Epidermal melanocyte (primary cell): ENCODE data around the gene PCDHB10.
"Not testable (repeated sequence)": the region's sequence is repeated elsewhere in the genome, so short reads cannot be mapped to it uniquely, and the experiment has no call there.

Experiments used
- DNase-seq: peaks from one replicate; pipeline ENCODE4 v3.0.0; 2011; ENCODE audit warnings: low spot score; ENCODE audit not compliant: insufficient read length

The PCDHB10 gene

GRCh38 chr5:141186897-141187512, 5.1 kb upstream of the PCDHB10 start, which contains the start of gene PCDHB9:
PCDHB9 (plus strand) TSS chr5:141187161; CDS start chr5:141187319, 158 bp downstream.
- DNase-seq, result no peak

- DNase-seq, result not testable (repeated sequence)
Measured at GRCh38 chr5:141188682-141189081, 3.5 kb upstream of the PCDHB10 start.

GRCh38 chr5:141189131-141189530, 3.0 kb upstream of the PCDHB10 start:
- not testable (repeated sequence) for DNase-seq

- DNase-seq, result not testable (repeated sequence)
Measured at GRCh38 chr5:141194332-141194731, 2.2 kb downstream of the PCDHB10 start.

- DNase-seq, result no peak
Measured at GRCh38 chr5:141196363-141196762, 4.2 kb downstream of the PCDHB10 start.

GRCh38 chr5:141199359-141200235, 7.4 kb downstream of the PCDHB10 start, which contains the start of gene PCDHB11:
PCDHB11 (plus strand) TSS chr5:141199627; CDS start chr5:141199775, 148 bp downstream.
- DNase-seq, result no peak

- not testable (repeated sequence) for DNase-seq
Measured at GRCh38 chr5:141201126-141201525, 9.0 kb downstream of the PCDHB10 start.

- DNase-seq, result not testable (repeated sequence)
Measured at GRCh38 chr5:141201646-141202045, 9.5 kb downstream of the PCDHB10 start.

- DNase-seq, result no peak
Measured at GRCh38 chr5:141208478-141208877, 16.3 kb downstream of the PCDHB10 start, which contains the start of gene PCDHB12. PCDHB12 (plus strand) TSS chr5:141208719; CDS start chr5:141208908, 189 bp downstream.

- not testable (repeated sequence) for DNase-seq
Measured at GRCh38 chr5:141210281-141210680, 18.1 kb downstream of the PCDHB10 start.

GRCh38 chr5:141210849-141211248, 18.7 kb downstream of the PCDHB10 start:
- not testable (repeated sequence) for DNase-seq

GRCh38 chr5:141213656-141214339, 21.6 kb downstream of the PCDHB10 start, which contains the start of gene PCDHB13:
PCDHB13 (plus strand) TSS chr5:141213919; CDS start chr5:141214124, 205 bp downstream.
- DNase-seq, result not testable (repeated sequence)

- DNase-seq, result not testable (repeated sequence)
Measured at GRCh38 chr5:141214583-141214982, 22.4 kb downstream of the PCDHB10 start.

GRCh38 chr5:141215504-141215903, 23.4 kb downstream of the PCDHB10 start:
- DNase-seq, result not testable (repeated sequence)

- not testable (repeated sequence) for DNase-seq
Measured at GRCh38 chr5:141216035-141216434, 23.9 kb downstream of the PCDHB10 start.

- no peak for DNase-seq
Measured at GRCh38 chr5:141223112-141223783, 31.1 kb downstream of the PCDHB10 start, which contains the start of gene PCDHB14. PCDHB14 (plus strand) TSS chr5:141223343; CDS start chr5:141223506, 163 bp downstream.

GRCh38 chr5:141224844-141225243, 32.7 kb downstream of the PCDHB10 start:
- not testable (repeated sequence) for DNase-seq

- DNase-seq, result not testable (repeated sequence)
Measured at GRCh38 chr5:141225421-141225820, 33.3 kb downstream of the PCDHB10 start.

- DNase-seq, result no peak
Measured at GRCh38 chr5:141234109-141234667, 42.0 kb downstream of the PCDHB10 start.

GRCh38 chr5:141235922-141236321, 43.8 kb downstream of the PCDHB10 start:
- not testable (repeated sequence) for DNase-seq
